Measurements from ENCODE around the gene CHEK2. TPM values are rescaled to one million over a fixed set of nuclear protein-coding genes. Genes with fewer than 3 reads are reported as not detected.
A peak's percentile ranks its signal among the peaks of the same experiment; 100 is the strongest.
"Not testable (repeated sequence)": the region's sequence is repeated elsewhere in the genome, so short reads cannot be mapped to it uniquely, and the experiment has no call there.

The CHEK2 gene
- total RNA-seq, 1 experiment from 2014 or later, result 65.4 TPM

DNA sequence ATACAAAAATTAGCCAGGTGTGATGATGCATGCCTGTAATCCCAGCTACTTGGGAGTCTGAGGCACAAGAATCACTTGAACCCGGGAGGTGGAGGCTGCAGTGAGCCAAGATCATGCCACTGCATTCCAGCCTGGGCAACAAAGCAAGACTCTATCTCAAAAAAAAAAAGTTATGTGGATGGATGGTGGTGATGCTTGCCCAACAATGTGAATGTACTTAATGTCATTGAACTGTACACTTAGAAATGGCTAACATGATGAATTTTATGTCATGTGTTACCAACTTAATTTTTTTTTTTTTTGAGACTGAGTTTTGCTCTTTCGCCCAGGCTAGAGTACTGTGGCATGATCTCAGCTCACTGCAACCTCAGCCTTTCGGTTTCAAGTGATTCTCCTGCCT is 12.9 kb upstream of the CHEK2 start:
- in situ Hi-C loops (cut with HindIII; ENCODE audit: low pct_unique_long_range_greater_than_20kb, low sequenced_read_pairs); DNase-seq (ENCODE audit: low read depth): not testable (repeated sequence)

DNA sequence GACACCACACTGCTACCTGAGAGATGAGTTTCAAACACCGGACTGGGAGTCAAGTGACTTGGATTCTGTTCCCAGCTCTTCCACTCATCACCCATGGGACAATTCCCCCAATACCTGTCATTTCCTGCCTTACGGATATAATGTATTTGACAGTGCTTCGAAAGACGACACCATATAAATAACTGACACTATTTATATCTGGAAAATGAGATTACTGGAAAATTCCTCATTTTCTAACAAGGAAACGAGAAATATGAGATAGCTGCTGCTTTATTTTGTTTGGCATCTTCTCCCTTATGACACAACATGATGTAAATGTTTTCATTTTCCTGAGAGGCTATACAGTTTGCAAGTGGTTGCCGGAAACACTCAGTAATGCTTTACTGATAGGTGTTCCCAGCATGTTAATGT is 8.9 kb upstream of the CHEK2 start:
- in situ Hi-C loops (cut with HindIII; ENCODE audit: low pct_unique_long_range_greater_than_20kb, low sequenced_read_pairs), result no loop called here
- DNase-seq (ENCODE audit: low read depth), result peak; percentile 67

DNA sequence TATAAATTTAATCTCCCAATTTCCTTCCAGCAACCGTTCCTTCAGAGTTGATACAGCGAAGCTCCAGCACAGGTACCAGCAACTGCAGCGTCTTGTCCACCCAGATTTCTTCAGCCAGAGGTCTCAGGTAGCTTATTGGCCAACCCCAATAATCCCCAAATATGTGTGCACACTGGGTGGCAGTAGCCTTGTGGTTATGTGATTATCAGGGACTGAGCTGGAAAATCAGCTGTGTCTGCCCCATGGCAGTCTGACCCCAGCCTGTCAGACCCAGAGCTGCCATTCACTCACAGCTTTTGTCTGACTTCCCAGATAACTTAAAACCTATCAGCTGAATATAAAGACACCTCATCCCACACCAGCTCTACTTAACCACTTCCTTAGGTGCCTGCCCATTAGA is 2.2 kb upstream of the CHEK2 start:
- no peak for DNase-seq (ENCODE audit: low read depth)
- in situ Hi-C loops (cut with HindIII; ENCODE audit: low pct_unique_long_range_greater_than_20kb, low sequenced_read_pairs), result no loop called here

DNA sequence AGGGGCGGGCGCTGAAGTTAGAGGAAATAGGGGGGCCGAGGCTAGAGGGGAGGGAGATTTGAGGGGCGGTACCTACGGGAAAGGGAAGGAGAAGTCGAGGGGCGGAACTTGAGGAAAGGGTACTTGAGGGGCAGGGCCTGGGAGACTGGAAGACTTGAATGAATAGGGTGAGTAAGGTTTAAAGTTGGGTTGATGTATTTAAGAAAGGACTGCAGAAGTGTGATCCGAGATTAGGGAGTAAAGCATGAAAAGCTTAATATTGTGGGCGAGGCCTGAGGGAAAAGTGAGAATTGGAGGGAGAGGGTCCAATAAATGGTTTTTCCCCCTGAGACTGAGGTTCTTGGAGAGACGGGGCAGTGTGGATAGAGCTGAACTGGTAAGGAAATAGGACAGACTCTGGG is 942 bp upstream of the CHEK2 start:
- in situ Hi-C loops (cut with HindIII; ENCODE audit: low pct_unique_long_range_greater_than_20kb, low sequenced_read_pairs), result no loop called here
- DNase-seq (ENCODE audit: low read depth), result no peak

DNA sequence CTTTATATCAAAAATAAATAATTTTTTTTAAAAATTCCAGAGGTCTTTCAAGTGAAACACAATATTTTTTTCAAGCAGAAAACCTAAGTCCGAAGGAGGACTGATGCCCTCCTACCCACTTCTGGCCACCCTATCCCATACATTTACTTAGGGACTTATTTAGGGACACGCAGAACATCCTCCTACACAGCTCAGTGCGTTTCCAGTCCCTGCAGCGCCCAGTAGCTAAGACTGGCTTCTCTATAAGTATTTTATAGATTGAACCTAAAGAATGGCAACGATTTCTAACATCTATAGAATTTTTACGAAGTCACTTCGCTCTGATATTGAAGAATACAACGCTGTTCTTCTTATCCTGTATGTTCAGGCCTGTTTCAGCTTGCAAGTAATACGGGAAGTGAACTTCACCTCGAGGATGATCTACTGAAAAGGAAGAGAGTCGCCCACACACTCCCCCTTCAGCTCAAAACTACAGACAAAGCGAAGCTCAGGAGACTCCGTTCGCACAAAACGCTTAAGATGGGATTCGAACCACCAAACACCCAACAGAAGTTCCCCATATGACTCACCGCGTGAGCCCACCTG is 328 bp downstream of the CHEK2 start:
- in situ Hi-C loops (cut with HindIII; ENCODE audit: low pct_unique_long_range_greater_than_20kb, low sequenced_read_pairs), result no loop called here
- DNase-seq (ENCODE audit: low read depth), result no peak

DNA sequence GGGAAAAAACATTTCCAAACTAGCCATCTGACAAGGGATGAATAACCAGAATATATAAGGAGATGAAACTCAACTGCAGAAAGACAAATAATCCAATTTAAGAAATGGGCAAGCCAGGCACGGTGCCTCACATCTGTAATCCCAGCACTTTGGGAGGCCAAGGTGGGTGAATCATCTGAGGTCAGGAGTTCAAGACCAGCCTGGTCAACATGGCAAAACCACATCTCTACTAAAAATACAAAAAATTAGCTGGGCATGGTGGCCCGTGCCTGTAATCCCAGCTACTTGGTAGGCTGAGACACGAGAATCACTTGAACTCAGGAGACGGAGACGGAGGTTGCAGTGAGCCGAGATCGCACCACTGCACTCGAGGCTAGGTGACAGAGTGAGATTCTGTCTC is 2.7 kb downstream of the CHEK2 start:
- DNase-seq (ENCODE audit: low read depth); in situ Hi-C loops (cut with HindIII; ENCODE audit: low pct_unique_long_range_greater_than_20kb, low sequenced_read_pairs): not testable (repeated sequence)

DNA sequence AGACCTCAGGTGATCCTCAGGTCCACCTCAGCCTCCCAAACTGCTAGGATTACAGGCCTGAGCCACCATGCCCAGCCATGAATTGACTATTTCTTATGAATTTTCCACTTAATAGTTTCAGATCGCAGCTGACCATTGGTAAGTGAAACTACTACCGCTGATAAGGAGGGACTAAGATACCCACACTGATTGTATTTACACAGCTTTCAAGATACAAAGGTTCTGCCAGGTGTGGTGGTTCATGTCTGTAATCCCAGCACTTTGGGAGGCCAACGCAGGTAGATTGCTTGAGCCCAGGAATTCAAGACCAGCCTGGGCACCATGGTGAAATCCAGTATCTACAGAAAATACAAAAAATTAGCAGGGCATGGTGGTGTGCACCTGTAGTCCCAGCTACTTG is 3.9 kb downstream of the CHEK2 start:
- DNase-seq (ENCODE audit: low read depth), result no peak
- in situ Hi-C loops (cut with HindIII; ENCODE audit: low pct_unique_long_range_greater_than_20kb, low sequenced_read_pairs), result no loop called here

DNA sequence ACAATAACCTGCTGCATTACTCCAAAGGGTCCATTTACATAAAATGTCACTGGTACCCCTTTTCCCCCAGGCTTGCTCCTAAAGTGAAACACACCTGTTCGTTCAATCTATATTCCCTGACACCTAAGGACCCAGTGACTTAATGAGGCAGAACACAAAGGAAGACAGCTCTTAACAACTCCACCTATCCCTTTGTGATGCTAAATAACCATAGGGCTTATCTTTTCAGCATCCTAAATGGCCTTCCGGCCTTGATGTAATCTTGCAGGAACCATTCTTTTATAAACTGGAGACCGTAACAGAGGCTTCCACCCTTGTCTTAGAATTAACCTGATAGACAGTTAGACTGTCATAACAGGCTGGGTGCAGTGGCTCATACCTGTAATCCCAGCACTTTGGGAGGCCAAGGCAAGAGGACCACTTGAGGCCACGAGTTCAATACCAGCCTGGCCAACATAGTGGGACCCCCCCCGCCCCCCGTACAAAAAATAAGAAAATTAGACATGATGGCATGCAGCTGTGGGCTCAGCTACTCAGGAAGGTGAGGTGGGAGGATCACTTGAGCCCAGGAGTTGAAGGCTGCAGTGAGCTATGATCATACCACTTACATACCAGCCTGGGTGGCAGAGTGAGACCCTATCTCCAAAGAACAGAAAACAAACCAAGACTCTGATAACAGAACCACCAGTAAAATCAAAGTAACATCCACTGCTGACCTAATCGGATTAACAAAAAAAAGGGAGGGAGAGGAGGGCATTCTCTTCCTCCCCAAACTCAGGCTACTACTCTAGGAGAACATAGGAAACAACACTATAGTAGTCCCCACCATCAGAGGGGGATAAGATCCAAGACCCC is 5.1 kb downstream of the CHEK2 start:
- no peak for DNase-seq (ENCODE audit: low read depth)
- in situ Hi-C loops (cut with HindIII; ENCODE audit: low pct_unique_long_range_greater_than_20kb, low sequenced_read_pairs), result no loop called here

DNA sequence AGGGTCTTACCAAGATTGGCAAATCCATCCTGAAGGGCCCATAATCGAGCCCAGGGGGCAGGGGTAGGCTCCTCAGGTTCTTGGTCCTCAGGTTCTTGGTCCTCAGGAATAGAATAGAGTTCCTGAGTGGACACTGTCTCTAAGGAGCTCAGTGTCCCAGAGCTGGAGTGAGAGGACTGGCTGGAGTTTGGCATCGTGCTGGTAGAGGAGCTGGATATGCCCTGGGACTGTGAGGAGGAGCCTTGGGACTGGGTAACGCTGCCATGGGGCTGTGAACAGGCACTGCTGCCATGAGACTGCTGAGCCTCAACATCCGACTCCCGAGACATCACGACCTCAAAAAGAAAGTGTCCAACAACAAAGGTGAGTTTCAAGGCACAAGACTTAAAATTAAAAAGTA is 7.2 kb downstream of the CHEK2 start:
- no peak for DNase-seq (ENCODE audit: low read depth)
- in situ Hi-C loops (cut with HindIII; ENCODE audit: low pct_unique_long_range_greater_than_20kb, low sequenced_read_pairs), result no loop called here

DNA sequence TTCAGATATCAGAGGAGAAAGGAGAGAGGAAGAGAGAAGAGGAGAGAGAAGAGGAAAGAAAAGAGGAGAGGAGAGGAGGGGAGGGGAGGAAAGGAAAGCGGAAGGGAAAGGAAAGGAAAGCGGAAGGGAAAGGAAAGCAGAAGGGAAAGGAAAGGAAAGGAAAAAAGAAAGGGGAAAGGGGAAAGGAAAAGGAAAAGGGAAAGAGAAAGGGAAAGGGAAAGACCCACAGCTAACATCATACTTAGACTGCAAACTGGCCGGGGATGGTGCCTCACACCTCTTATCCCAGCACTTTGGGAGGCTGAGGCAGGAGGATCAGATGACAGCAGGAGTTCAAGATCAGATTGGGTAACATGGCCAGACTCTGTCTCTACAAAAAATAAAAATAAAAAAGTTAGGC is 11.4 kb downstream of the CHEK2 start:
- in situ Hi-C loops (cut with HindIII; ENCODE audit: low pct_unique_long_range_greater_than_20kb, low sequenced_read_pairs), result no loop called here
- DNase-seq (ENCODE audit: low read depth), result peak; percentile 21

DNA sequence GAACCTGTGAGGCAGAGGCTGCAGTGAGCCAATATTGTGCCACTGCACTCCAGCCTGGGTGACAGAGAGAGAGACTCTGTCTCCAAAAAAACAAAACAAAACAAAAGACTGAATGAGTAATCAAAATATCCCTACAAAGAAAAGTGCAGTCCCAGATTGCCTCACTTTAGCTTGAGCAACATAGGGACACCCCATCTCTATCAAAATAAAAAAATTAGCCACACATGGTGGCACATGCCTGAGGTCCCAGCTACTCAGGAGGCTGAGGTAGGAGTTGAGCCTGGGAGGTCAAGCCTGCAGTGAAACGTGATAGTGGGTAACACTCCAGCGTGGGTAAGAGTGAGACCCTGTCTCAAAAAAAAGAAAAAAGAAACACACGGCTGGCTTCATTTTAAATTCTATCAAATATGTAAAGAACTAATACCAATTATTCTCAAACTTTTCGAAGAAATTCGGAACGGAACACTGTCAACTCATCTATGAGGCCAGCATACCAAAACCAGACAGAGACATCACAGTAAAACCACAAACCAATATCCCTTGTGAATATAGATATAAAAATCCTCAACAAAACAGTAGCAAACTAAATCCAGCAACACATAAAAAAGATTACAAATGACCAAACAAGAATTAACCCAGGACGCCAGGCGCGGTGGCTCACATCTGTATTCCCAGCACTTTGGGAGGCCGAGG is 12.9 kb downstream of the CHEK2 start:
- peak; percentile 7 for DNase-seq (ENCODE audit: low read depth)
- in situ Hi-C loops (cut with HindIII; ENCODE audit: low pct_unique_long_range_greater_than_20kb, low sequenced_read_pairs), result no loop called here

DNA sequence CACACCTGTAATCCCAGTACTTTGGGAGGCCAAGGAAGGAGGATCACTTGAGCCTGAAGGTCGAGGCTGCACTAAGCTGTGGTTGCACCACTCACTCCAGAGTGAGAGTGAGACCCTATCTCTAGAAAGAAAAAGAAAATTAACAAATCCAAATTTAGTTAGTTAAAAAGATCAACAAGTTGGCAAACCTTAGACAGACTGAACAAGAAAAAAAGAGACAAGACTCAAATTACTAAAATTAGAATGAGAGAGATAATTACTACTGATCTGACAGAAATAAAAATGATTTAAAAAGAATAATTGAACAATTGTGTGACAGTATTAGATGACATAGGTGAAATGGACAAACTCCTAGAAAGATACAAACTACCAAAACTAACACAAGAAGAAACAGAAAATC is 13.6 kb downstream of the CHEK2 start:
- no peak for DNase-seq (ENCODE audit: low read depth)
- in situ Hi-C loops (cut with HindIII; ENCODE audit: low pct_unique_long_range_greater_than_20kb, low sequenced_read_pairs), result no loop called here

DNA sequence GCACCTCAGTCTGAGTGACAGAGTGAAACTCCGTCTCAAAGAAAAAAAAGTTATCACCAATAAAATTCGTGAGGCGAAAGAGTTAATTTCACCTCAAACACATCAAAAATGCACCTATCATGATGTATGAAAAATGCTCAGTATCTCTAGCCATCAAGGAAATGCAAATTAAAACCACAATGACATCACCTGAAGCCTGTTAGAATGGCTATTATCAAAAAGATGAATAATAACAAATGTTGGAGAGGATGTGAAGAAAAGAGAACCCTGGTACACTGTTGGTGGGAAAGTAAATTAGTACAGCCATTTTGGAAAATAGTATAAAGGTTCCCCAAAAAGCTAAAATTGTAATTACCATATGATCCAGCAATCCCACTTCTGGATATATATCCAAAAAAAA is 23.6 kb downstream of the CHEK2 start:
- DNase-seq (ENCODE audit: low read depth), result no peak
- in situ Hi-C loops (cut with HindIII; ENCODE audit: low pct_unique_long_range_greater_than_20kb, low sequenced_read_pairs), result no loop called here

DNA sequence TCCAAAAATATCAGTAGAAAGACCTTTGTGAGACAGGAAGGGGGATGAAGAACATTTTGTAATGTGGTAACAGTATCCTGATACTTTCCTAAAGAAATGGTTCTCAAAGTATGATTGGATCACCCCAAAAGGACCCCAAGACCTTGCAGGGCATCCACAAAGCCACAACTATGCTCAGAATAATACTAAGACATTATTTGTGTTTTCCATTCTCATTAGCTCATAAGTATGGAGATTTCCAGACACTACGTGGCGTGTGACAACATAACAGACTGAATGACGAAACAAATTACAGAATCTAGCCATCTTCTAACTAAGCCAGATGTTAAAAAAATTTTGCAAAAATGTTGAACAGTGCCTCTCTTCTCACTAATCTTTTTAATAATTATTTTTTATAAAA is 24.9 kb downstream of the CHEK2 start:
- in situ Hi-C loops (cut with HindIII; ENCODE audit: low pct_unique_long_range_greater_than_20kb, low sequenced_read_pairs), result no loop called here

DNA sequence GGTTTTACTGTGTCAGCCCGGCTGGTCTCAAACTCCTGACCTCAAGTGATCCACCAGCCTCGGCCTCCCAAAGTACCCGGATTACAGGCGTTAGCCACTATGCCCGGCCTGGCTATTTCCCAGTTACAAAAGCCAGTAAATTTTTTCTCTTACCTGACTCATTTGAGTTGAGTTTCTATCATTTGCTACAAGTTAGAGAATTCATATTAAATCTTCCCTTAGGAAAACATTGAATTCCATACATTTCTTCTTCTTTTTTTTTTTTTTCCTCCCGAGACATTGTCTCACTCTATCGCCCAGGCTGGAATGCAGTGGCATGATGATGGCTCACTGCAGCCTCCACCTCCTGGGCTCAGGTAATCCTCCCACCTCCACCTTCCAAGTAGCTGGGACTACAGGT is 26.0 kb downstream of the CHEK2 start:
- peak; percentile 39 for DNase-seq (ENCODE audit: low read depth)
- in situ Hi-C loops (cut with HindIII; ENCODE audit: low pct_unique_long_range_greater_than_20kb, low sequenced_read_pairs), result no loop called here

More for the DNA sequence above, 24.9 kb downstream of the CHEK2 start:
- DNase-seq (ENCODE audit: low read depth), result no peak

DNA sequence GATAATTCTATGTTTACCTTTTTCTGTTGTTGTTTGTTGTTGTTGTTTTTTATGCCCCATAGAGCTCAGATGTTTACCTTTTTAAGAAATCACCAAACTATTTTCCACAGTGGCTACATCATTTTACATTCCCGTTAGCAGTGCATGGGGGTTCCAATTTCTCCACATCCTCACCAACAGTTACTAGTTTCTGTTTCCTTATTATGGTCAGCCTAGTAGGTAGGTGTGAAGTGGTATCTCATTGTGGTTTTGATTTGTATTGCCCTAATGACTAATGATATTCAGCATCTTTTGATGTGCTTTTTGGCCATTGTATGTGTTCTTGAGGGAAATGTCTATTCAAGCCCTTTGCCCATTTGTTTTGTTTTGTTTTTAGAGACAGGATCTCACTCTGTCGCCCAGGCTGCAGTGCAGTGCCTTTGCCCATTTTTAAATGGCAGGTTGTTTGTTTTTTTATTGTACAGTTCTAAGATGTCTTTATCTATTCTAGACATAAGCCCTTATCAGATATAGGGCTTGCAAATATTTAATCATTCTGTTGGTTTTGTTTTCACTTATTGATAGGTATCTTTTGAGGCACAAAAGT is 27.5 kb downstream of the CHEK2 start:
- DNase-seq (ENCODE audit: low read depth), result peak; percentile 7
- in situ Hi-C loops (cut with HindIII; ENCODE audit: low pct_unique_long_range_greater_than_20kb, low sequenced_read_pairs), result no loop called here

DNA sequence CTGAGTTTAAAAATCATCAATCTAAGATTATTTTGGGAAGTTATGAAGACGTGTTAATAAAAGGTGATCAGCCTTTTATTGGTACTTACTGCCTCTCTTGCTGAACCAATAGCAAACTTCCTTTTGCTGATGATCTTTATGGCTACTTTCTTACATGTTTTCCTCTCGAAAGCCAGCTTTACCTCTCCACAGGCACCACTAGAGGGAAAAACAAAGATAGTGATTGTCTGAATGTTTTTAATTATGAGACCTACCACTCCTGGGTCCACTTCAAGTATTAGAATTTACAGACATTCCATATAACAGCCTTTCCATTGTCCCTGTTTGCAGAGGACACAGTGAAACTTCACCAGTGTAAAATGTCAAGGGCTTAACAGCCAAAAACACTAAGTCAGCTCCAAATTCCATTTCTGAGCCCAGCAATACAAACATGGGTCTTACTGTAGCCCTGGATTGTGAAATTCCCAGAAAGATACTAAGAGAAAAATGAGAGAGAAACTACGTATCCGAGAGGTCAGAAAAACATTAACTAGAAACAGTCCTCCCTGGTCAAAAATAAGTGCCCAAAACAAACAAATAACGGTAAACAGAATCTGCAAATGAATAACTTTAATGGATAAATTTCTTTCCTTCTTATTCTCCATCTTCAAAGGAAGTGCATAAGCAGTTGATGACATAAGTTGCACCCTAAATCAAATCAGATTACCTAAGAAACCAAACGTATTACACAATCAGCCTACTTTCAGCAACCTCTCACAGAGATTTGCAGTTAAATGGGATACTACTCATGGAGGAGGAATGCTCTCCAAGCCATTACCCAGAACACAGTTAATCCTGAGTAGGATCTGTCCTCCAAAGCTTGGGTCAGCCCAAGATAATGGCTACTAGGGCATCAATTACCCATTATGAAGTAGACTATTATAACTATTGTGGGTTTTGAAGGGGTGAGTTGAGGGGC is 29.5 kb downstream of the CHEK2 start:
- in situ Hi-C loops (cut with HindIII; ENCODE audit: low pct_unique_long_range_greater_than_20kb, low sequenced_read_pairs), result no loop called here
- DNase-seq (ENCODE audit: low read depth), result peak; percentile 71

DNA sequence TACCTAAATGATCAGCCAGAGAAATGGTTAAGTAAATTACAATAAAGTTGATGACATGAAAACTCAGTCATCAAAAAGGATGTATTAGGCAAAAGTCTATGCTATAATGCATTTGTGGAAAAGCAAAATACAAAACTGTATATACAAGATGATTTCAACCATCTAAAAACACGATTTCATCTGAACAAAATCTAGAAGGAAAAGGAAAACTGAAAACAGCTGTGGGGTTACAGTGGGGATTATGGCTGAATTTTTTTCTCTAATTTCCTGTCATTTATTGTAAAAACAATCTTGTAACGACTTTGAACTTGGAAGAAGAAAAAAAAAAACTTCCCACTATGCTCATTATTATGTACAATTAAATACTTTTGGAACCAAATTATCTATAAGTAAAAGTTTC is 30.3 kb downstream of the CHEK2 start:
- DNase-seq (ENCODE audit: low read depth), result no peak
- in situ Hi-C loops (cut with HindIII; ENCODE audit: low pct_unique_long_range_greater_than_20kb, low sequenced_read_pairs), result no loop called here
